ENCODE data around the gene BABAM2.
"Not testable (repeated sequence)": the region's sequence is repeated elsewhere in the genome, so short reads cannot be mapped to it uniquely, and the experiment has no call there.

BABAM2 gene

GRCh38 chr2:27953077-27953476, 62.5 kb downstream of the BABAM2 start:
- DNase-seq, result no peak

- no peak for DNase-seq
Measured at GRCh38 chr2:27954221-27954673, 63.7 kb downstream of the BABAM2 start.

DNA sequence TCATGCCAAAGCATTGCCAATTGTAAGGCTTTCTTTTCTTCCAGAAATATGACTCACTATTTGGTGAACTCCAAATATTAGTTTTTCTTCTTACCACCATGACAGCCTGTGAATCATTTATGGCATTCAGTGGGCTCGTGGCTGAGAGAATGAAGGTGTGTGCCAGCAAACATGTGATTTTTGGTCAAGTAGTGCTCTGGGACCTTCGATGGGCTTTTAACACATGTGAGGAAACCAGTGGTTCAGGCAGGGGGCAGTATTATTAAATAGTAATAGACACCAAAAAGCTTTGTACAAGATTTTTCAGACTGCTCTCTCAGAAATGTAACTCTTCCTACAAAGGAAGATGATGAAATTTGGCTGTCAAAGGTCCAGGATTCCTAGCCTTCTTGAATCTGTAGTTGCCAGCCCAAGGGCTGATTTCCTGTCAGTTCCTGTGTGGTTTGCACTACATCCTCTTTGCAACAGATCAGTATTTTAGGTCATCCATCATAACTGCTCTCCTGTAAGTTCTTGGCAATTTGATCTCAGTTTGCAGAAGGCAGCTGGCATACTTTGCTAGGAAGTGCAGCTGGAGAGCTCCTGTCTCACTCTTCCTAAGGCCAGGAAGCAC, 64.3 kb downstream of the BABAM2 start:
- DNase-seq, result peak; percentile 95

DNA sequence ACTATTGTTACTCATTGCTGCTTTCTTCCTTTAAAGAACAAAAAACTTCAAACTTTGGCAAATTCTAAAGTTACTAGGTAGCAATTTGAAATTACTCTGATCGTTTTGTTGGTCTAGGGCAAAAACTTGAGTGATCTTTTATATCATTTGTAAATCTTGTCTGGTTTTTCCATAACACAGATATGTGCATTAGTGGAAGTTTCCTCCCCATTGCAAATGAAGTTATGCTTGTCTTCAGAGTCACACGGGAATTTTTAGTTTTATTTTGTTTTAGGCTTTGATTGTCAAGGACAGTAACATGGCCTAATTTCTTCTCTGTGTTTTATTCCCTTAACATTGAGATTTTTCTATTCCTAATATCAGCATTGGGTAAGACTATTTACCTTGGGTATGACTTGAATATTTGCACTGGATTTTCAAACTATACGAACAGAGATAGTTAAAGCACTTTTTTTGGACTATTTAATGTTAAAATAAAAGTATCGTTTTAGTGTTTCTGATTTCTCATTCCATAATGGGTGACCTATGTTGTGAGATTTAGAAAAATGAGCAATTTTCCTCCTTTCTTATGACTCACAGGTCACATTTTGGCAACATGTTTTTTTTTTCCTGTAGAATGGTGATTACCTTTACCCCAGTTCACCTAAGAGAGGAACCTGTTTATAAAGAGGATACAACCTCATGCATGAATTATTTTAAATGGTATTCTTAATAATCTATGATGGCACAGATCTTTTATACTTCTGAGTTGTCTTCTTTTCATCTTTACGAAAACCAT, 65.0 kb downstream of the BABAM2 start:
- DNase-seq, result no peak

GRCh38 chr2:27956888-27957287, 66.4 kb downstream of the BABAM2 start:
- DNase-seq, result peak; percentile 66

DNA sequence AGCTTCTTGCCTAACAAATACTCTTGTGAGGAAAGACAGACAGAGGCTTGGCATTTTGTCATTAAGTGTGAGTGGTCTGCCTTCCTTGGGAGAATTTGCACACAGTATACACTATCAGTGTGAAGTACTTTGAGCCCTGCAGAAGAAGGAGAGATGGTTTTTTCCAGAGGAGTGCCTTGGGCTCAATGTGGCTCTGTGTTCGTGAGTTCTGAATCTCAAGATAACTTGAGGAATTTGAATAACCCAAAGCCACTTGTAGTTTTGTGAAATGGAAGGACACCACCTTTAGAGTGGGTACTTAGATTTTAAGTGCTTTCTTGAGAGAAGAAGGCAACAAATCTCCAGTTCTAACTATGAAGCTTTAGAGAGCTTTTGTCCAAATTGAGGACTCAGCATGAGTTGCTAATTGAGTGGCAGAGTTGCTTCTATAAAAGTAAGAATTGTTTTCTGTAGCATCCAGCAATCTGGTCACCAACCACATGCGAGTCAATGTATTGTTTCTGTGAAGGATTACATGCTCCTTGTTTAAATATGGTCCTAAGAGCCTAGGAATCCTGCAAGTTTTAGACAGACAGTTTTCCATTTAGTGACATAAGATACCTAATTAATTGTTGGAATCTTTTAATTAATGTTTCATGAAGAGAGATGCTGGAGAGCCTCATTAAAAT, 68.3 kb downstream of the BABAM2 start:
- no peak for DNase-seq

- DNase-seq, result peak; percentile 90
Measured at GRCh38 chr2:27959496-27959895, 69.0 kb downstream of the BABAM2 start.

DNA sequence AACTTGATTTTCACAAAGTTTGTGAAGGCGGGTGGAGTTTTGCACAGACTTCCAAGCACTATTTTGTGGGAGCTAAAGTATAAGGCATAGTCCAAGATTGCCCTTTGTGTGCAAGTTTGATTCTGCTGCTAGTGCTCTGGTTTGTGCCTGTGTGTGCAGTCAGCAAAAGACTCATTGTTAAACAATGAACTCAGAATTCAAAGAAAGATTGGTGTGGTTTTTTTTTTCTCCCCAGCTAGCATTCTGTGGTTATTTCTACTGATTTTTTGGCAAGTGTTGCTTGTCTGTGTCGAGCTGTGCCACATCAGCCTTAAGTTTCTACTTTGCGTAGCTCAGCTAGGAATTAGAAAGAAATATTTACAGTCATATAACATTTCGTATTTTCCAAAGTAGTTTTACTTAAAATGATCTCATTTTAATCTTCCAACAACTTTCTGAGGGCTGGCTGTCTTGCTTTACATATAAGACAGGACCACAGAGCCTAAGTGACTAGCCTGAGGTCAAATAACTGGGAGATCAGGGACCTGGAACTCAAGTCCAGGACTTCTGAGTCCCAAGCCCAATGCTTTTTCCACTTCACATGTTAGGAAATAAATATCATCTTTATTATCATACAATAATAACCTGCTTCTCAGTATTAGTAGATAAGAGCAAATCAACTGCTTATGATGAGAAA, 69.8 kb downstream of the BABAM2 start:
- peak; percentile 75 for DNase-seq

DNA sequence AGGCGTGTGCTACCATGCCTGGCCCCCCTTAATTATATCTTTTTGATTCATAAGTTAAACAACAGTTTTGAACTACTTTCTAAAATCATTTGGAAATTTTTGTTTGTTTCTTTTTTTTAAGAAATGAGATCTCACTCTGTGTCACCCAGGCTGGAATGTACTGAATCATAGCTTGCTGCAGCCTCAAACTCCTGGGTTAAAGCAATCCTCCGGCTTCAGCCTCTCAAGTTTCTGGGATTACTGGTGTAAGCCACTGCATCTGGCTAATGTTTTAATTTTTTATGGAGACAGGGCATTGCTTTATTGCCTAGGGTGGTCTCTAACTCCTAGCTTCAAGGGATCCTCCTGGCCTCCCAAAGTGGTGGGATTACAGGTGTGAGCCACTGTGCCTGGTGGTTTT, 71.5 kb downstream of the BABAM2 start:
- DNase-seq, result no peak

GRCh38 chr2:27963472-27963871, 72.9 kb downstream of the BABAM2 start:
- no peak for DNase-seq

DNA sequence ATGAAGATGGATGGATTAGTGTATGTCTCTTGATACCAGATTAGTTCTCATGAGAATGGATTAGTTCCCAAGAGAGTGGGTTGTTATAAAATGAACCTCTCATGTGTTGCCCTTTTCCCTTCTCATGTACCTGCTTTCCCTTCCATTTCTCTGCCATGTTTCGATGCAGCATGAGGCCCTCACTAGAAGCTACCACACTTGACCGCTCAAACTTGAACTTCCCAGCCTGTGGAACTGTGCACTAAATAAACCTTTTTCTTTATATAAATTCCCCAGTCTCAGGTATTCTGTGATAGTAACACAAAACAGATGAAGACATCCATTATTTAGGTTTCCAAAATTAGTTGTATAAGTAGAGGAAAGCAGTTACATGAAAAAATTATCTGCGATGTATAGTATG, 73.5 kb downstream of the BABAM2 start:
- no peak for DNase-seq

DNA sequence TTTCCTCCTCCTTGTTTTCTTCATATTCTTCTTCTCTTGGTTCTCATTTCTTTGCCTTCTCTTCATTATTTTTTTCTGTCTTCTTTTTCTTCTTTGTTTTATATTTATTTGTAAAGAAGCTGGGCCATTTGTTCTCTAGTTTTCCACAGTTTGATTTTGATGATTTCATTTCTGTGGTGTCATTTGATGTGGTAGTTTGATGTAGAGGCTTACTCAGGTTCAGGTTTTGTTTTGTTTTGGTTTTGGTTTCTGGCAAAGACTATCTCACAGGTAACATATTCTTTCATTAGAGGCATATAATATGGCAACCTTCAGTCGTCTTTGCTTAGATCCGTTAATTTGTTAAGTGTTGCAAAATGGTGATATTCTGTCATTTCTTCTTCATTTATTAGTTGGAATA, 75.3 kb downstream of the BABAM2 start:
- DNase-seq, result no peak

DNA sequence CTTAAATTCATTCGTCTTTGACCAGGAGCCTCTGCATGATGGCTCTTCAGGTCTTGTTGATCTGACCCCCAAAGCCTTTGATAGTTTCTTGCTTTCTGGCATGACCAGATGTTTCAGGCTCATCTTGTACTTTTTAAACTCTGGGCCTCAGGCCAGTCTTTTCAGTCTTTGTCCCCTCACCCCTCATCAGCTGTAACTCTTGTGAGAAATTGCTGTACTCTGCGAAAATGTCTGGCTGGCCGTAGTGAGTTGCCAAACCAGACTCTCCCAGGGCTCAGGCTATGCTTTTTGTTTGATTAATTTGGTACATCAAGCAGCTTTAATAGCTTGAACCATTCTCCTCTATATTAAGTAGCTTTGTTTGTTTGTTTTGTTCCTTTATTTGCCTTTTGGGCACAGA, 75.9 kb downstream of the BABAM2 start:
- DNase-seq, result no peak

GRCh38 chr2:27967076-27967475, 76.5 kb downstream of the BABAM2 start:
- no peak for DNase-seq

GRCh38 chr2:27968045-27968444, 77.5 kb downstream of the BABAM2 start:
- not testable (repeated sequence) for DNase-seq

GRCh38 chr2:27968957-27969356, 78.4 kb downstream of the BABAM2 start:
- not testable (repeated sequence) for DNase-seq

DNA sequence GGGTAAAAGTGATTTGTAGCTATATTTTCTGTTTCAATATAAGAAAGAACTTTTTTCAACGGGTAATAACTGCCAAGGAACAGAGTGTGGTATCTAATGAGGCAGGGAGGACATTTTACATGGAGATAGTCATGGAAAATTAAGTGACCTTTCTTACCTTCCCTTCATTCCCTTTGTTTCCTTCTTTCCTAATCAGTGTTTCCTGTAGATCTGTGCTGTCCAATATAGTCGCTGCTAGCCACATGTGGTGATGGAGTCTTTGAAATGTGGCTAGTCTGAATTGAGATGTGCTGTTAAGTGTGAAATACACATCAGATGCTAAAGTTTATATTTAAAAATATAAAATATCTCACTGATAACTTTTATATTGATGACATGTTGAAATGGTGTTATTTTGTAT, 81.8 kb downstream of the BABAM2 start:
- no peak for DNase-seq

- DNase-seq, result no peak
Measured at GRCh38 chr2:27973592-27973991, 83.1 kb downstream of the BABAM2 start.

DNA sequence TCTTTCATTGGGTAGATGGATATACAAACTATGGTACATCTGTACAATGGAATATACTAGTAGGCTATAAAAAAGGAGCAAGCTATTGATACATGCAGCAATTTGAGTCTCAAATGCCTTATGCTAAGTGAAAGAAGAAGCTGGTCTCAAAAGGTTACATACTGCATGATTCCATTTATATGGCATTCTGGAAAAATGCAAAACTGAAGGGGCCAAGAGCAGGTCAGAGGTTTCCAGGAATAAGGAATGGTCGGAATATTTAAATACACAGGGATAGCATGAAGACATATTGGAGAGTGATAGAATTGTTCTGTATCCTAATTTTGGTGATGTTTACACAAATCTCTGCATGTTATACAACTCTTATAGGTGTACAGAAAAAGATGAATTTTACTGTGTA, 85.8 kb downstream of the BABAM2 start:
- no peak for DNase-seq

- DNase-seq, result no peak
Measured at GRCh38 chr2:27977731-27978312, 87.3 kb downstream of the BABAM2 start.

DNA sequence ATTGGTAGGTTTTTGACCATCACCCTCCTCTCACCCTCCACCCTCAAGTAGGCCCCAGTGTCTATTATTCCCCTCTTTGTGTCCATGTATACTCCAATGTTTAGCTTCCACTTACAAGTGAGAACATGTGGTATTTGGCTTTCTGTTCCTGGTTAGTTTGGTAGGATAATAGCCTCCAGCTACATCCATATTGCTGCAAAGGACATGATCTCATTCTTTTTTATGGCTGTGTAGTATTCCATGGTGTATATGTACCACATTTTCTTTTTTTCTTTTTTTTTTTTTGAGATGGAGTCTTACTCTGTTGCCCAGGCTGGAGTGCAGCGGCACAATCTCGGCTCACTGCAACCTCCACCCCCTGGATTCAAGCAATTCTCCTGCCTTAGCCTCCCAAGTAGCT, 88.2 kb downstream of the BABAM2 start:
- not testable (repeated sequence) for DNase-seq

DNA sequence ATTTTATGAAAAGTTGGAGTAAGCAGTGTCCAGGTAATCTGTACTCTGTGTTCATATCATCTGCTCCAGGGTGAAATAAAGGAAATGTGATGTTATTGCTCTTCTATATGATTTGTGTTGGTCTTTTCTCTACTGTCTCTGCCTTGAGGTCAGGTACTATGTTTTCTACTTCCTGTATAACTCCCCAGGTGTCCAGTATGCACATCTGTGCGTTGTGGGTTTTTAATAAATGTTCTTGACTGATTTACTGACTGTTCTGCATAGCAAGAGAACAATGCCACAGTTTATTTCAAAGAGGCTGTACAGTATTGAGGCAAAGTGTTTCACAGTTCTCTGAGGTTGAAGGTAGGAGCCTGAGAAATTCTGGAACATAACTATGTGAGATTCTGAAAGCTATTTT, 89.7 kb downstream of the BABAM2 start:
- DNase-seq, result no peak

DNA sequence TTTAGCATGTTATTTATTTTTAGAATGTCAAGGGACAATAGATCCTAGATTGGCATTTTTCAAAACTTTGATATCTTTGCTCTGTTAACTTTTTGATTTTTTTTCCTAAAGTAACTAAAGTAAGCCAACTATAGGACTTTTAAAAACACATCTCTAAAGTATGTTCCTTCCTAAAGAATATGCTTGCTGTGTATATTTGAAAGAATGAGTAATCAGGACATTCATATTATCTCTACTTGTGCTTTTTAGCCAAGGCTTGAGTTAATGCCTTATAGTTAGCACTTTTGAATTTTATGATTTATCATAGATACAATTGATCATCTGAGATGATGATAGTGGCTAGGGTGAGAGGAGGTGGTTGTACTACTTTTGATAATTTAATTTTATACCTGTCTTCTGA, 93.6 kb downstream of the BABAM2 start:
- no peak for DNase-seq
